GM19238 (cell line): ENCODE data around the gene CRLF3.
"Not testable (repeated sequence)": the region's sequence is repeated elsewhere in the genome, so short reads cannot be mapped to it uniquely, and the experiment has no call there.

Source experiments
- DNase-seq: peaks from one replicate; pipeline ENCODE4 v3.0.0; 2011; ENCODE audit warnings: low spot score; ENCODE audit not compliant: insufficient read length

The CRLF3 gene

GRCh38 chr17:30742669-30743068, 81.8 kb downstream of the CRLF3 start:
- not testable (repeated sequence) for DNase-seq

DNA sequence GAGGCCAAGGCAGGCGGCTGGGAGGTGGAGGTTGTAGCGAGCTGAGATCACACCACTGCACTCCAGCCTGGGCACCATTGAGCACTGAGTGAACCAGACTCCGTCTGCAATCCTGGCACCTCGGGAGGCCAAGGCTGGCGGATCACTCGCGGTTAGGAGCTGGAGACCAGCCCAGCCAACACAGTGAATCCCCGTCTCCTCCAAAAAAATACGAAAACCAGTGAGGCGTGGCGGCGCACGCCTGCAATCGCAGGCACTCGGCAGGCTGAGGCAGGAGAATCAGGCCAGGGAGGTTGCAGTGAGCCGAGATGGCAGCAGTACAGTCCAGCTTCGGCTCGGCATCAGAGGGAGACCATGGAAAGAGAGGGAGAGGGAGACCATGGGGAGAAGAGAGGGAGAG, 88.1 kb downstream of the CRLF3 start:
- DNase-seq = not testable (repeated sequence)

- DNase-seq = not testable (repeated sequence)
Observed at GRCh38 chr17:30735644-30736043, 88.8 kb downstream of the CRLF3 start.

DNA sequence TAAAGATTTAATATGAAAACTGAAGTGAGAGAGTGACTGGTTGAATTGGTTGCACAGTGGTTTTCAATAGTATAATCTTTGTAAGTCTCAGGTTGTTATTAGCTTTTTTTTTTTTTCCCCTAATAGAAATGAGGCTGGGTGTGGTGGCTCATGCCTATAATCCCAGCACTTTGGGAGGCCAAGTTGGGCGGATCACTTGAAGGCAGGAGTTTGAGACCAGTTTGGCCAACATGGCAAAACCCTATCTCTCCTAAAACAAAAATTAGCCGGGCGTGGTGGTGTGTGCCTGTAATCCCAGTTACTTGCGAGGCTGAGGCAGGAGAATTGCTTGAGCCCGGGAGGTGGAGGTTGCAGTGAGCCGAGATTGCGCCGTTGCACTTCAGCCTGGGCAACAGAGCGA, 89.3 kb downstream of the CRLF3 start:
- DNase-seq = not testable (repeated sequence)

GRCh38 chr17:30734153-30734552, 90.3 kb downstream of the CRLF3 start:
- not testable (repeated sequence) for DNase-seq
